Suppressor macrophage treated with lipopolysaccharide for 1 hour (primary cell): ENCODE measurements around the gene PHF12.
"Not testable (repeated sequence)": the region's sequence is repeated elsewhere in the genome, so short reads cannot be mapped to it uniquely, and the experiment has no call there.

Experiments used
- DNase-seq, 3 donors: peaks; one replicate each; pipeline ENCODE4 v3.0.0-alpha.2; 2020 to 2022

PHF12 gene

DNA sequence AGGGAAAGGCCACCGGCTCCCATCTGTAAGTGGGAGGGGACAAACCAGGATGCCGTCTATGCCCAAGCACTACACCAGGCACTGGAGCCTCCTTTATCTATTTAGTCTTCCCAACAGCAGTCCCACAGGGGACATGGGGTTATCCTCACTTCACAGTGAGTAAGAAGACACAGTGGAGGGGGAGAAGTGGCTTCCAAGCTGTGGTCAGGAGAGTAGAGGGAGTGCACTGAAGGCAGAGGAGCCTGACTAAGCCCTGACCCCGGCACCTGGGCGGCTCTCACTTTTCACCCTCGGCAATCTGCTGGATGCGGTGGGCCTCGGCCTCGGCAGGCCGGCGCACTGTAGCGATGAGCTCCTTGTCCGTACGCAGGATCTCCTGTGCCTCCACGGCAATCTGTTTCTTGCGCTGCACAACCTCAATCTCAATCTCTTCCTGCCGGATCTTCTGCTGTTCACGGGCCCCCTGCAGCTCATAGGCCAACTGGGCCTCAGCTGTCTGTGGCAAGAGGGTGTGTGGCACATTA lies 69.7 kb downstream of the PHF12 start:
- DNase-seq = no peak

DNA sequence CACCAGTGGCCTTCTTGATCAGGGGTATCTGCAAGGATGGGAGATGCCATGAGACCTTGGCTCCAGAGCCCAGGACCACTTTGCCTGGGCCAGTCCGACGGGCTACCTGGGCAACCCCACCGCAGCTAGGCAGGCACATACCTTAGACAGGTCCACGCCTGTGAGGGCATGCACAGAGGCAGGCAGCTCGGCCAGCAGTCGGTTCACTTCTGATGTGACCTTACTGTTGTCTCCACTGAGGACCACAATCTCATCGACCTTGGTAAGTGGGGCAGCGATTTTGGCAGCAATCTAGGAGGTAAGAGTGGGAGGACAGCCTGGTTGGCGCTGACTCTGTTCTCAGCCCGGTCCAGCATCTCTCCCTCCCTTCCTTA lies 70.8 kb downstream of the PHF12 start:
- no peak for DNase-seq

DNA sequence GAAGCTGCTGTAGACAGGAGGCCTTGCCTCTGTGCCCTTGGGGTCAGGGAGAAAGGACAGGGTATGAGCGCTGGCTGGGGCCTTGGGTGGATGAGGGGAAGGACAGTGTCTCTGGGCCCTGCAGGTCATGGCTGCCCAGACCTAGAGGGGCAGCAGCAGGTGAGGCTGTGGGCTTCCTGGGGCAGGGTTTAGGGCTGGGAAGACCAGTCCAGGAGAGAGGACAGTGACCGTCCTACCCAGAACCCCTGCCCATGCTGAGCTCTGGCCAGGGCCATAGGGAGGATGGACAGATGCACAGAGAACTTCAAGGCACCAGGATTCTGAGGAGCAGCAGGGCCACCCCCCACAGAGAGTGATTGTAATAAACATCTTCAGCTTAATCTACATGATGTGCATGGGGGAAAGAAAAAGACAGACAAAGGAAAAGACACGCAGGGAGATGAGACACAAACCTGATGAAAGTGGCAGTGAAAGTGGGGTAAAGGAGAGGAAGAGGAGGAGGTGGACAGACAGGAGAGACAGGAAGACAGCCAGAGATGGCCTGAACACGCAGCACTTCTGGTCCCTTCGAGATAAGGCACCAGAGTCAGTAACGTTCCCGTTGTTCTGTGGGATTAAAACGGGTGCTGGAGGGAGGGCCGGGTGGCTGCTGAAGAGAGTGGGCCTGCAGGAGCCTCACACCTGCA lies 71.3 kb downstream of the PHF12 start:
- no peak for DNase-seq

GRCh38 chr17:28878981-28879380 lies 72.3 kb downstream of the PHF12 start:
- DNase-seq = no peak

- DNase-seq = no peak
These were observed 73.0 kb downstream of the PHF12 start for GRCh38 chr17:28878158-28878910.

GRCh38 chr17:28877150-28877711 lies 74.1 kb downstream of the PHF12 start:
- not testable (repeated sequence) for DNase-seq

DNA sequence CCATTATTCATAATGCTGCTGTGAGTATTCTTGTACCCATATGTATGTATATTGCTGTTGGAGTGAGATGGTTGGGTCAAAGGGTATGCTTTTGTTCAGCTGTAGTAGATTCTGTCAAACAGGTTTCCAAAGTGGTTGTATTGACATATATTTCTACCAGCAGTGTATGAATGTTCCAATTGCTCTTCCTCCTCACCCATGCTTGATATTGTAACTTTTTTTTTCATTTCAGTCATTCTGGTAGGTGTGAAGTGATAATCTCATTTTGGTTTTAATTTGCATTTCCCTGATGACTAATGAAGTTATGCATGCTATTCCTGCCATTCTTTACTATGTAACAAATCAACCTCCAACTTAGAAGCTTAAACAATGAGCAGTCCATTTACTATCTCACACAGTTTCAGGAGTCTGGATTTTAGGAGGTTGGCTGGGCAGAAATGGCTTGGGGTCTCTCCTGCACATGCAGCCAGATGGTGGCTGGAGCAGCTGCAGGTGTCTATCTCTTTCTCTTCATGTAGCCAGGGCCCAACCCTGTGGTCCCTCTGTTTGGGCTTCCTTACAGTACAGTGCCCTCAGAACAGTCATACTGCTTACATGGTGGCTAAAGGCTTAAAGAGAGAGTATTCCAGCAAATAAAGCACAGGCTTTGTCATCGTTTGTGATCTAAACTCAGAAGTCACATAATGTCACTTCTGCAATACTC lies 75.3 kb downstream of the PHF12 start:
- no peak for DNase-seq

GRCh38 chr17:28874750-28875149 lies 76.6 kb downstream of the PHF12 start:
- no peak for DNase-seq

DNA sequence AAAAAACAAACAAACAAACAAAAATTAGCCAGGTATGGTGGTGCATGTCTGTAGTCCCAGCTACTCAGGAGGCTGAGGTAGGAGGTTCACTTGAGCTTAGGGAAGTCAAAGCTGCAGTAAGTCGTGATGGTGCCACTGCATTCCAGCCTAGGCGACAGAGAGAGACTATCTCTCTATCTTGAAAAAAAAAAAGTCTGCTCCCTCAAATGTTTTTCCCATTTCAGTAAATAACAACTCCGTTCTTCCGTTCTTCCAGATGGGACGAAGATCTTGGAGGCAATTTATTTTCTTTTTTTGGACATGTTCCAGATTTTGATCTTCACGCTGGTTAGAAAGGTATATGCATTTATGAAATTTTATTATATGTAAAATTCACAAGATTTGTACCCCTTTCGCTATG lies 77.5 kb downstream of the PHF12 start:
- DNase-seq = no peak

DNA sequence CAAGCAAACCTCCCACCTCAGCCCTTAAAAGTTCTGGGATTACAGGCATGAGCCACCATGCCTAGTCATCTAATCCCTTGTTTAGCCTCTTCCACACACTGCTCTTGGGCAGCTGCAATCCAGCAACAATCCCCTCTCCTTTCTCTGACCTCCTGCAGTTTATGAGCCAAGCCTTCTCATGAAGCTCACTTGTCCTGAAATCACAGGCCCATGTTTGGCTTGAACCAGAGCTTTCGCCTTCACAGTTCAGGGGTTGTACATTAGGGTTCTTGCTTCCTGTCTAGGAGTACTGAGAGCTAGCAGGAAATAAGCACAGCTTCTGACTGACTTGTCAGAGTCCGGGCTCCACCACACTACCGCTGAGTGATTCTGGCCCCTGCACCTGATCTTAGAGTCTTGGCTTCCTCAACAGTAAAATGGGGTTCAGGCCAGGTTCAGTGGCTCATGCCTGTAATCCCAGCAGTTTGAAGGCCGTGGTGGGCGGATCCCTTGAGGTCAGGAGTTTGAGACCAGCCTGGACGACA lies 80.2 kb downstream of the PHF12 start:
- no peak for DNase-seq

GRCh38 chr17:28867276-28867675 lies 84.0 kb downstream of the PHF12 start:
- DNase-seq = no peak

DNA sequence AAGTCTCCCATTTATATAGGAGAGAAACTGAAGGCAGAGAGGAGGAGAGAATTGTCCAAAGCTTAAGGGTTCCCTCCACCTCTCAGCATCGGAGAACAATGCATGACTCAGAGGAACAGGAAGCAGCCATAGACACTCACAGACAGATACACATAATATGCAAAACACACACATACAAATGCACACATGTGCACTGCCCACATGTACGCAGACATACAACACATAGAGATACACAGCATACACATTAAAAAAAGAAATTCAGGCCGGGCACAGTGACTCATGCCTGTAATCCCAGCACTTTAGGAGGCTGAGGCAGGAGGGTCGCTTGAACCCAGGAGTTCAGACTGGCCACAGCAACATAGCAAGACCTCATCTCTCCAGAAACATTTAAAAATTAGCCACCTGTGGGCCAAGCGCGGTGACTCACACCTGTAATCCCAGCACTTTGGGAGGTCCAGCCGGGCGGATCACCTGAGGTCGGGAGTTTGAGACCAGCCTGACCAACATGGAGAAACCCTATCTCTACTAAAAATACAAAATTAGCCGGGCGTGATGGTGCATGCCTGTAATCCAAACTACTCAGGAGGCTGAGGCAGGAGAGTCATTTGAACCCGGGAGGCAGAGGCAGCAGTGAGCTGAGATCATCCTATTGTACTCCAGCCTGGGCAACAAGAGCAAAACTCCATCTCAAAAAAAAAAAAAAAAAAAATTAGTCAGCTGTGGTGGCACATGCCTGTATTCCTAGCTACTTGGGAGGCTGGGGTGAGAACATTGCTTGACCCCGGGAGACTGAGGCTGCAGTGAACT lies 85.2 kb downstream of the PHF12 start:
- DNase-seq = peak; percentile 33 to 55 (median 39)

GRCh38 chr17:28864991-28865849 lies 86.1 kb downstream of the PHF12 start:
- DNase-seq = no peak

DNA sequence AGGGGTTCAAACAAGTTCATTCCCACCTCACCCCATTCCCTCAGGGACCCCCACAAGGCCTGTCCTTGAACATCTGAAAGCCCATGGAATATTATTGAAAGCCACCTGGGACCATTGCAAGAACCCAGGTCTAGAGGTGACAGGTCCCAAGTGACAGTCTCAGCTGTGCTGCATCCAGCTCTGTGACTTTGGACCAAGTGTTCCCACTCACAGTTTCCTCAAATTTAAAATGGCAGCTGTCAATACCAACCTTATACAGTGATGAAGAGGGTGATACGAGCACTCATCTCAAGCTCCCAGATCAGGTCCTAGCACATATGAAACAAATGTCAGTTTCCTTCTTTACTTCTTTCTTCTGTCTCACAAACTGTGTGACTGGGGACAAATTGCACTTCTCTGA lies 87.4 kb downstream of the PHF12 start:
- DNase-seq = no peak

GRCh38 chr17:28862561-28862960 lies 88.8 kb downstream of the PHF12 start:
- no peak for DNase-seq

DNA sequence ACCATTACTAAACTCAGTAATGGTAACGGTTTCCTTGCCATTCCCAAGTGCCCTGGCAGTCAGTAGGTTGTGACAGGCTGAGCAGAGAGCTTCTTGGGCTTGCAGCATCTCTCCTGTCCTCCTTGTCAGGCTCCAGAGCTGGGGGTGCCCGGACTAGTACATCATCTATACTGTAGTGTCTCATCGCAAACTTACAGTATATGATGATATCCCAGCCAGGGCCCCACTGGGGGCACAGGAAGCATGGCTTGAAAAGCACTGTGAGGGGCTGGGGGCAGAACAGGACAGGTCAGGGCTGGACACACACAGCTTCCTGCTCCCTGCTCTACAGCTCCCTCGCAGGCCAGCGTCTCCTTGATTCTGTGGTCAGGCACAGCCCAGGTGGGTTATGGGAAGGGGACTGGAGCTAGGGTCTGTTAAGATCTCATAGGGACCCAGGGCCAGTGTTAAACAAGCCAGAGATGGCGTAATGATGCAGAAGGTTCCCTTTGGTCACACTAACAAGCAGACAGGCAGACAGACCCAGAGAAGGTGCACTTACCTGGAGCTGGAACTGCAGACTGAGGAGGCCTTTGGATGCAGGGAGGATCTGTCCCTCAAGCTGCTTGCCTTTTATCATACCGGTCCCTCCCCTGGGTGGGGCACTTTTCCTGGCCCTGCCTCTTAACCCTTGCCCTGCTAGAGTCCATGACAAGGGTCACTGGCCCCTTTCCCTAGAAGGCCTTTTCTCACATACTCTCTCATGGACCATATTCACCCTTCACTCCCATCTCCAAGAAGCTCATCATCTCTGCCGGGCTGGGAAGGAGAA lies 89.7 kb downstream of the PHF12 start:
- no peak for DNase-seq

DNA sequence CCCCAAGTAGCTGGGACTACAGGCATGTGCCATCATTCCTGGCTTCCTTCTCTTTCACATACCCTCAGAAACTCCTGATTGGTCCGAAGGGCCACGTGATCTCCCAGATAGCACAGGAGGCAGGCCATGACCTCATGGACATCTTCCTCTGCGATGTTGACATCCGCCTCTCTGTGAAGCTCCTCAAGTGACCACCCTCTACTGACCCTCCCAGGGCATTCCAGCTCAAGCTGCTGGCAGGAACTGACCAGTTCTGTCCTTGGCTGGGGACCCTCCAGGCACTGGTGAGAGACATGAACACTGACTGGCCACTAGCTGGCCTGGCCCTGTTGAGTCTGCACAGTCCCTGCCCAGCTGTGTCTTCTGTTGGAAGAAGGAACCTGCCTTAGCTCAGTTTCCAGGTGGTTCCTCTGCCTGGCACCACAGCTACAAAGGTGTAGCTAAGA lies 90.9 kb downstream of the PHF12 start:
- no peak for DNase-seq

- DNase-seq = no peak
These were observed 92.4 kb downstream of the PHF12 start for GRCh38 chr17:28858801-28859355.

DNA sequence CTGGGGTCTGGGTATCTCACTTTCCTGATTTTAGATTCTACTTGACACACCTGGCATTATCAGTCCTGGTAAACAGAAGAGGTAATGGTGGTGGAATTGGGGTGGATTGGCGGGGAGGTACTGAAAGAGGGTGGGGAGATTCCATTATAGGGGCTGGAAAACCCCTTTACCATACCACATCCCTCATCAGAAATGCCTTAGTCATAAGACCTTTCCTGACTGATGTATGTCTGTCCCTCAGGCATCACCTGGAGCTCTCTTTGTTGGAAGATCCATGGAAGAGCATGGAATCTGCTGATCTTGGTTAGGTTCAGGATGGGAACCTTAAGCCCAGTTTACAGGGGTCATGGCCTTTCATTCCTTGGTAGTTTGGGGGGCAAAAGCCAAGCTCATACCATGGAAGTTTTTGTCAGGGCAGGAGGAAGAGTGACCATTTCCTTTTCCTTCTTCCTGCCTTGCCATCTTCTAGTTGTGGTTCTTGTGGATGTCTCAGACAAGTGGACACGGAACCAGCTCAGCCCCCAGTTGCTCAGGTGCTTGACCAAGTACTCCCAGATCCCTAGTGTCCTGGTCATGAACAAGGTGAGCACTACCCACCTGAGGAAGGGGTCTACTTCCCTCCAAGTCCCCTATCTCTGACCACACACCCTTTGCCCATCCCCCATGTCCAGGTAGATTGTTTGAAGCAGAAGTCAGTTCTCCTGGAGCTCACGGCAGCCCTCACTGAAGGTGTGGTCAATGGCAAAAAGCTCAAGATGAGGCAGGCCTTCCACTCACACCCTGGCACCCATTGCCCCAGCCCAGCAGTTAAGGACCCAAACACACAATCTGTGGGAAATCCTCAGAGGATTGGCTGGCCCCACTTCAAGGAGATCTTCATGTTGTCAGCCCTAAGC lies 93.2 kb downstream of the PHF12 start:
- no peak for DNase-seq
